Adrenal gland (tissue), 12 donors: ENCODE data around the gene MLXIPL. TPM values are rescaled to one million over a fixed set of nuclear protein-coding genes. Genes with fewer than 3 reads are reported as not detected.

Experiments used
- DNase-seq, 7 donors: peaks; one replicate each; pipeline ENCODE4 v3.0.0-alpha.2; 2019 to 2020
- H3K27ac ChIP-seq, 5 donors: fragments of 200-600 bp; sonication (generic) in 4 of 5; 1 replicate in 3 of 5; 2 replicates in 2 of 5; pipeline versions ENCODE4 v1.5.1 to v1.8.0; 2016 to 2020; ENCODE audit warnings: mild to moderate bottlenecking in 1 of 5
- H3K27me3 ChIP-seq: fragments of 200-600 bp; 2 replicates; pipeline ENCODE4 v1.8.0; 2021
- H3K36me3 ChIP-seq, 2 donors: fragments of 200-600 bp; replicated peaks in 1 of 2; 1 replicate in 1 of 2; 2 replicates in 1 of 2; pipeline versions ENCODE4 v1.5.1 to v1.8.0; 2018 to 2022
- H3K4me1 ChIP-seq, 2 donors: fragments of 200-600 bp; replicated peaks in 1 of 2; 1 replicate in 1 of 2; 2 replicates in 1 of 2; pipeline versions ENCODE4 v1.5.1 to v1.8.0; 2018 to 2021
- H3K4me3 ChIP-seq, 4 donors: fragments of 200-600 bp; sonication (generic) in 3 of 4; one replicate each; pipeline ENCODE4 v1.5.1; 2016 to 2018
- H3K9me3 ChIP-seq, 3 donors: fragments of 200-600 bp; sonication (generic) in 1 of 3; replicated peaks in 1 of 3; 1 replicate in 2 of 3; 2 replicates in 1 of 3; pipeline versions ENCODE4 v1.5.1 to v1.8.0; 2016 to 2021
- CTCF ChIP-seq, 6 experiments: fragments of 450-650 bp in 4 of 6; fragments of 200-600 bp in 2 of 6; sonication (generic) in 1 of 6; IDR thresholded peaks; 1 replicate in 5 of 6; 2 replicates in 1 of 6; pipeline versions ENCODE4 v1.5.1 to v1.8.0; 2016 to 2021; ENCODE audit warnings: antibody characterized with exemption in 6 of 6, mild to moderate bottlenecking in 2 of 6, moderate library complexity in 1 of 6
- POLR2A ChIP-seq, 2 donors: fragments of 450-650 bp; IDR thresholded peaks; one replicate each; pipeline ENCODE4 v1.6.1; 2017; ENCODE audit warnings: antibody characterized with exemption in 2 of 2, mild to moderate bottlenecking in 2 of 2, moderate library complexity in 1 of 2
- WGBS, 4 donors: extraction: QIAGEN DNeasy Blood & Tissue Kit in 2 of 4; methylation state at CpG; one replicate each; pipeline versions ENCODE4 v1.1.5 to v1.1.7; 2013 to 2017; 5-methylcytosine and 5-hydroxymethylcytosine counted together
- intact Hi-C, 2 donors: fragments of 100-400 bp; cut with DNase I; formaldehyde crosslinking; loops; one replicate each; pipeline versions ENCODE4 v1.14.1 to v1.15.0; 2022 to 2023
- polyA plus RNA-seq, 3 donors: library from polyadenylated mRNA; stranded (reverse); fragments of 200-250 nt in 2 of 3; fragments of 350-450 nt in 1 of 3; fragmentation: Illumina TruSeq in 1 of 3; extraction: RNeasy Lipid Tissue Mini Kit (QIAGEN cat#74804) in 1 of 3; gene quantifications; one replicate each; pipeline ENCODE4 v1.2.3, GENCODE V29; 2013 to 2014
- total RNA-seq, 9 donors: library from RNA; depleted of rRNA in 4 of 9; stranded (reverse); fragments of >200 nt in 4 of 9; fragments of 120-200 nt in 1 of 9; fragmentation: NEBNext Ultra II Directional in 1 of 9; extraction: Animal tissue kit (Norgen Biotek cat#: 25700) in 1 of 9; gene quantifications; one replicate each; pipeline versions ENCODE4 v1.1.0 to v1.2.4, GENCODE V29; 2013 to 2023
- donor health status: healthy with polysubstance abuse.
- donor health status: Bipolar disorder and iron deficiency.
- donor health status: DM: yes; HTN: yes; CAD: no.
- donor health status: DM: no; HTN: no; CAD: no.
- donor health status: DM: no; HTN: no; CAD: no.
- donor health status: DM: yes; HTN: yes; CAD: no.

Gene MLXIPL
- total and polyA plus RNA-seq, 12 donors, result under 0.01 to 586 (median 62.7) TPM

GRCh38 chr7:73652541-73652949 lies 28.2 kb upstream of the MLXIPL start:
- TF ChIP-seq CTCF (IDR thresholded peaks at IDR 0.05), result no peak
- no peak for TF ChIP-seq POLR2A (IDR thresholded peaks at IDR 0.05)
- intact Hi-C loops, result no loop called here
- 65 to 81% (median 77%) methylated on average over 11 of the region's 11 CpGs for WGBS, 4 donors
- no peak overlapping the region for H3K4me3 ChIP-seq
- H3K27me3 ChIP-seq, result peaks cover 10% of the 10 kb centered on the region
- DNase-seq, result no peak
- H3K36me3 ChIP-seq, result no peaks in the 10 kb centered on the region
- H3K9me3 ChIP-seq, result no peaks in the 10 kb centered on the region
- peaks cover 0 to 4% of the 10 kb centered on the region in 2 donors for H3K4me1 ChIP-seq
- H3K27ac ChIP-seq, result no peak overlapping the region

GRCh38 chr7:73650524-73650923 lies 26.2 kb upstream of the MLXIPL start:
- WGBS, 4 donors, result 55 to 74% (median 59%) methylated on average over 2 to 5 of the region's 5 CpGs
- peaks cover 21% of the 10 kb centered on the region for H3K27me3 ChIP-seq
- intact Hi-C loops, result no loop called here

GRCh38 chr7:73649576-73649975 lies 25.3 kb upstream of the MLXIPL start:
- H3K27me3 ChIP-seq, result peaks cover 21% of the 10 kb centered on the region
- peaks cover 0 to 4% of the 10 kb centered on the region in 2 donors for H3K4me1 ChIP-seq
- WGBS, 4 donors, result 49 to 62% (median 57%) methylated on average over 6 to 9 of the region's 9 CpGs
- H3K4me3 ChIP-seq, result no peak overlapping the region
- H3K27ac ChIP-seq, result no peak overlapping the region
- no peaks in the 10 kb centered on the region for H3K9me3 ChIP-seq
- TF ChIP-seq CTCF (IDR thresholded peaks at IDR 0.05), result no peak
- no peak for TF ChIP-seq POLR2A (IDR thresholded peaks at IDR 0.05)
- intact Hi-C loops, result no loop called here
- no peaks in the 10 kb centered on the region for H3K36me3 ChIP-seq
- no peak for DNase-seq

More at GRCh38 chr7:73650524-73650923, 26.2 kb upstream of the MLXIPL start:
- H3K4me1 ChIP-seq, result peaks cover 0 to 4% of the 10 kb centered on the region in 2 donors
- H3K27ac ChIP-seq, result no peak overlapping the region
- no peaks in the 10 kb centered on the region for H3K9me3 ChIP-seq
- DNase-seq, result no peak
- H3K4me3 ChIP-seq, result no peak overlapping the region
- TF ChIP-seq POLR2A (IDR thresholded peaks at IDR 0.05) (no peak), CTCF (IDR thresholded peaks at IDR 0.05) (no peak)
- no peaks in the 10 kb centered on the region for H3K36me3 ChIP-seq

- no peak overlapping the region for H3K4me3 ChIP-seq
- no peak overlapping the region for H3K27ac ChIP-seq
- peaks cover 0 to 4% of the 10 kb centered on the region in 2 donors for H3K4me1 ChIP-seq
- H3K36me3 ChIP-seq, result no peaks in the 10 kb centered on the region
- no peak for DNase-seq
- TF ChIP-seq POLR2A (IDR thresholded peaks at IDR 0.05) (no peak), CTCF (IDR thresholded peaks at IDR 0.05) (no peak)
- intact Hi-C loops, result no loop called here
- no peaks in the 10 kb centered on the region for H3K9me3 ChIP-seq
- peaks cover 21% of the 10 kb centered on the region for H3K27me3 ChIP-seq
- 31 to 39% (median 37%) methylated on average over 1 of the region's 1 CpG for WGBS, 4 donors
Measured at GRCh38 chr7:73648593-73649332, 24.4 kb upstream of the MLXIPL start.
